ENCODE results near the gene SLC27A5.

DNA sequence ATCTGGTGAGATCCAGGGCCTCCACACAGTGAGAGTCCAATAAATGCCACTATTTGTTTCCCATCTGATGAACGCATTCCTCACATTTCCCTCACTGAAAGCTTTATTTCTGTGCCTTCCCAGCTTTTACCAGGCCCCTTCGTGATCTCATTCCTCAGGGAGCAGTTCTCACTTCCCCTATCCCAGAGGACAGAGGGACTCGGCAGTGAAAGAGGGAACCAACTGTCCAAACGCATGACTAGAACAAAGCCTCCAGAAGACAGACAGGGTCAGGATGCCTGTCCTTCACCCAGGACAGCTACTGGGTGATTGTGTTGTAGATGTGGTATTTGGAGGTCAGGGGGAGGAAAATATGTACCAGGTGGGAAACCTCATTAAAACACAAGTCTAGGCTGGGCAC lies 9.9 kb upstream of the SLC27A5 start:
- no peak for TF ChIP-seq YY1 (IDR thresholded peaks at IDR 0.05; ENCODE audit: insufficient read depth, insufficient read length)
- no peak for TF ChIP-seq ZNF274 (IDR thresholded peaks at IDR 0.05; ENCODE audit: low read depth, low read length)

Measured in NT2/D1 (cell line).